Dedifferentiated amniotic fluid mesenchymal stem cell (primary cell): ENCODE measurements around the gene CAMTA1.
A peak's percentile ranks its signal among the peaks of the same experiment; 100 is the strongest.

ENCODE experiments used
- DNase-seq: peaks from one replicate; pipeline ENCODE4 v3.0.0-alpha.2; 2016; ENCODE audit errors: extremely low spot score

CAMTA1 gene

GRCh38 chr1:7475691-7476090, 690.4 kb downstream of the CAMTA1 start:
- no peak for DNase-seq

GRCh38 chr1:7476402-7476801, 691.1 kb downstream of the CAMTA1 start:
- no peak for DNase-seq

GRCh38 chr1:7476861-7477547, 691.8 kb downstream of the CAMTA1 start:
- DNase-seq, result no peak

GRCh38 chr1:7477593-7477992, 692.3 kb downstream of the CAMTA1 start:
- DNase-seq, result no peak

- no peak for DNase-seq
Observed at GRCh38 chr1:7478142-7478790, 693.0 kb downstream of the CAMTA1 start.

GRCh38 chr1:7478809-7479499, 693.7 kb downstream of the CAMTA1 start:
- DNase-seq, result peak; percentile 70

- DNase-seq, result no peak
Observed at GRCh38 chr1:7479571-7479970, 694.3 kb downstream of the CAMTA1 start.

GRCh38 chr1:7481194-7481593, 695.9 kb downstream of the CAMTA1 start:
- DNase-seq, result no peak

GRCh38 chr1:7482077-7482476, 696.8 kb downstream of the CAMTA1 start:
- no peak for DNase-seq

GRCh38 chr1:7482772-7483495, 697.7 kb downstream of the CAMTA1 start:
- no peak for DNase-seq

- no peak for DNase-seq
Observed at GRCh38 chr1:7483634-7484383, 698.6 kb downstream of the CAMTA1 start.

- no peak for DNase-seq
Observed at GRCh38 chr1:7485086-7485780, 700.0 kb downstream of the CAMTA1 start.

GRCh38 chr1:7485826-7486225, 700.6 kb downstream of the CAMTA1 start:
- DNase-seq, result no peak

- no peak for DNase-seq
Observed at GRCh38 chr1:7487766-7488474, 702.7 kb downstream of the CAMTA1 start.

- no peak for DNase-seq
Observed at GRCh38 chr1:7488475-7488842, 703.2 kb downstream of the CAMTA1 start.

GRCh38 chr1:7489586-7489985, 704.3 kb downstream of the CAMTA1 start:
- no peak for DNase-seq

GRCh38 chr1:7490576-7490975, 705.3 kb downstream of the CAMTA1 start:
- no peak for DNase-seq

- DNase-seq, result peak; percentile 33
Observed at GRCh38 chr1:7491109-7491817, 706.0 kb downstream of the CAMTA1 start.

- no peak for DNase-seq
Observed at GRCh38 chr1:7491818-7492173, 706.5 kb downstream of the CAMTA1 start.
